ENCODE data around the gene PHAX.
"Not testable (repeated sequence)": the region's sequence is repeated elsewhere in the genome, so short reads cannot be mapped to it uniquely, and the experiment has no call there.

- TF ChIP-seq MAX (IDR thresholded peaks at IDR 0.05); CTCF (IDR thresholded peaks at IDR 0.05 in 2 of 3, conservative IDR thresholded peaks at IDR 0.05 in 1 of 3; ENCODE audit: borderline replicate concordance in 1 of 3, insufficient read depth in 1 of 3, low read depth in 2 of 3, low read length in 2 of 3): not testable (repeated sequence)
Measured at GRCh38 chr5:126617603-126618002, 16.9 kb downstream of the PHAX start.
